ENCODE measurements around the gene MDFIC2.

Gene MDFIC2

DNA sequence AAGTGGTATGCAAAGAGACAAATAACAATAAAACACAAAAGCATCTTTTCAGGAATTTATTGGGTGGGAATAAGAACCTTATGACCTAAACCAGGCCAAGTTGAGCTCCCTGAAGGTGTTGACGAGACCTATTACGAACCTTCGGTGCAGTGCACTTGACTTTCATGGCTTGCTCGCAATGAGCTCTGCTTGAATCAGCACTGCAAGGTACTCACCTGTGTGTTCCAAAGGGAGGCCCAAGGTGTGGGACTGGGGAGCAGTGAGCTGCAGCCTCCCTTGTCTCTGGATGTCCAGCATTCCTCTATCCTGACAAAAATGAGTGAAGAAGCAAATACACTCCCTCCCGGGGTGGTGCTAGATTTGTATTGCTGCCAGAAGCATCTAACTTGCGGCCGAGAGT lies at the start of gene MDFIC2:
Gene MDFIC2 (minus strand): TSS at position 303 of the 400 bp plus-strand sequence. CDS start 665 bp downstream, outside the sequence.
- H3K4me1 ChIP-seq (ENCODE audit: insufficient read depth, low read length, poor library complexity, severe bottlenecking), result no peaks in the 10 kb centered on the region
- no peak within 1 kb of the TSS for H2AFZ ChIP-seq (ENCODE audit: low read length)
- no peaks in the 10 kb centered on the region for H3F3A ChIP-seq (ENCODE audit: low read depth)
- H3K79me2 ChIP-seq (ENCODE audit: insufficient read depth, low read length), result no peaks in the 10 kb centered on the region
- H3K36me3 ChIP-seq (ENCODE audit: insufficient read depth, low read length), result no peaks in the 10 kb centered on the region
- no peak within 1 kb of the TSS for H3K9ac ChIP-seq (ENCODE audit: low read depth, low read length, poor library complexity, severe bottlenecking)
- no peak within 1 kb of the TSS for H3K4me2 ChIP-seq (ENCODE audit: low read depth, low read length, poor library complexity, severe bottlenecking)
- no peak for TF ChIP-seq EZH2phosphoT487 (IDR thresholded peaks at IDR 0.05; ENCODE audit: borderline replicate concordance)
- no peak for TF ChIP-seq CTCF (conservative IDR thresholded peaks at IDR 0.05; ENCODE audit: low read length)
- no peaks in the 10 kb centered on the region for H4K20me1 ChIP-seq (ENCODE audit: insufficient read depth, low read length, poor library complexity, severe bottlenecking)
- H3K4me3 ChIP-seq (ENCODE audit: low read length, poor library complexity, severe bottlenecking), result no peak within 1 kb of the TSS
- H3K9me2 ChIP-seq (replicated peaks; ENCODE audit: low read depth, low read length), result no peaks in the 10 kb centered on the region
- H3K9me3 ChIP-seq (ENCODE audit: insufficient read depth, low read depth, low read length), result no peaks in the 10 kb centered on the region
- H3K27me3 ChIP-seq (ENCODE audit: insufficient read depth, low read length, poor library complexity, severe bottlenecking), result no peaks in the 10 kb centered on the region

DNA sequence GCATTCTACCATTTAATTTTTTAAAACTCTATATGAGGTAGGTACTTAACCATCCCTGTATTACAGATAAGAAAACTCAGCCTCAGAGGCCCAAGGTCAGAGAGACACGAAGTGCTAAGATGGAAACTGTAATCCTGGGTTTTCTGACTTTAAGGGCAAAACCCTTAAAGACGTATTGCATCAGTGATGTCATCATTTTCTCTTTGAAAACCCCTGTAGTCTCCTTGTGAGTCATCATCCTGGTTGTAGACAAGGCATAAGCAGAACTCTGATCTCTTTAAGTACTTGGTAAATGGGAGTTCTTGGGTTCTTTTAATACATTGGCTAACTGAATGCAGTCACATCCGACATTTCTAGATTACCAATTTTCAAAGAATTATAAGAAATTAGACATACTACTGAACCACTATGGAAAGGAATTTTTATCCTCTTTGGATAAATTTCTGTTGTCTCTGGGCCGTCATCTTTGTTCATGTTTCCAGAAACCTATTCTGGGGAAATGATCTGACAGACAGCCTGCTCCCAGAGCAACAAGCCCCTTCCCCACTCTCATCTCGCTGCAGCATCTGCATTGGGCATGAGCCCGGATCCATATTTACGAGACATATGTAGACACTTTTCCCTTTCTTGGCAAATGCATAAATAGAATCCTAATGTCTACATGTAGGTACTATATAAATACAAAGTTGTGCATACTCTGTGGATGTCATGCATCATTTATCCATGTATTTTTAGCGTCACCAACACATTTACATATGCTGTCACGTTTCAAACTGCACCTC lies 48.7 kb upstream of the MDFIC2 start:
- TF ChIP-seq EZH2phosphoT487 (IDR thresholded peaks at IDR 0.05; ENCODE audit: borderline replicate concordance), result no peak
- TF ChIP-seq CTCF (conservative IDR thresholded peaks at IDR 0.05; ENCODE audit: low read length), result no peak
- no peak overlapping the region for H3K4me2 ChIP-seq (ENCODE audit: low read depth, low read length, poor library complexity, severe bottlenecking)
- H4K20me1 ChIP-seq (ENCODE audit: insufficient read depth, low read length, poor library complexity, severe bottlenecking), result no peaks in the 10 kb centered on the region
- H3K4me1 ChIP-seq (ENCODE audit: insufficient read depth, low read length, poor library complexity, severe bottlenecking), result no peaks in the 10 kb centered on the region
- no peaks in the 10 kb centered on the region for H3K9me2 ChIP-seq (replicated peaks; ENCODE audit: low read depth, low read length)
- no peaks in the 10 kb centered on the region for H3K36me3 ChIP-seq (ENCODE audit: insufficient read depth, low read length)
- H3K9me3 ChIP-seq (ENCODE audit: insufficient read depth, low read depth, low read length), result no peaks in the 10 kb centered on the region
- H3K9ac ChIP-seq (ENCODE audit: low read depth, low read length, poor library complexity, severe bottlenecking), result no peak overlapping the region
- no peak overlapping the region for H3K4me3 ChIP-seq (ENCODE audit: low read length, poor library complexity, severe bottlenecking)
- no peak overlapping the region for H2AFZ ChIP-seq (ENCODE audit: low read length)
- H3F3A ChIP-seq (ENCODE audit: low read depth), result no peaks in the 10 kb centered on the region
- H3K27me3 ChIP-seq (ENCODE audit: insufficient read depth, low read length, poor library complexity, severe bottlenecking), result no peaks in the 10 kb centered on the region
- H3K79me2 ChIP-seq (ENCODE audit: insufficient read depth, low read length), result no peaks in the 10 kb centered on the region

GRCh38 chr3:70359711-70360110 lies 47.3 kb upstream of the MDFIC2 start:
- H3K79me2 ChIP-seq (ENCODE audit: insufficient read depth, low read length), result no peaks in the 10 kb centered on the region
- H3K9me2 ChIP-seq (replicated peaks; ENCODE audit: low read depth, low read length), result no peaks in the 10 kb centered on the region
- no peaks in the 10 kb centered on the region for H3K27me3 ChIP-seq (ENCODE audit: insufficient read depth, low read length, poor library complexity, severe bottlenecking)
- no peak overlapping the region for H3K4me2 ChIP-seq (ENCODE audit: low read depth, low read length, poor library complexity, severe bottlenecking)
- H3F3A ChIP-seq (ENCODE audit: low read depth), result no peaks in the 10 kb centered on the region
- TF ChIP-seq EZH2phosphoT487 (IDR thresholded peaks at IDR 0.05; ENCODE audit: borderline replicate concordance) (no peak), CTCF (conservative IDR thresholded peaks at IDR 0.05; ENCODE audit: low read length) (no peak)
- H3K4me1 ChIP-seq (ENCODE audit: insufficient read depth, low read length, poor library complexity, severe bottlenecking), result no peaks in the 10 kb centered on the region
- no peak overlapping the region; the same call in 1 of the 2 replicates for H2AFZ ChIP-seq (ENCODE audit: low read length)
- H4K20me1 ChIP-seq (ENCODE audit: insufficient read depth, low read length, poor library complexity, severe bottlenecking), result no peaks in the 10 kb centered on the region
- no peak overlapping the region for H3K4me3 ChIP-seq (ENCODE audit: low read length, poor library complexity, severe bottlenecking)
- H3K36me3 ChIP-seq (ENCODE audit: insufficient read depth, low read length), result no peaks in the 10 kb centered on the region
- no peak overlapping the region for H3K9ac ChIP-seq (ENCODE audit: low read depth, low read length, poor library complexity, severe bottlenecking)
- no peaks in the 10 kb centered on the region for H3K9me3 ChIP-seq (ENCODE audit: insufficient read depth, low read depth, low read length)
